ENCODE data around the gene EXPH5. TPM values are rescaled to one million over a fixed set of nuclear protein-coding genes. Genes with fewer than 3 reads are reported as not detected.
"Not testable (repeated sequence)": the region's sequence is repeated elsewhere in the genome, so short reads cannot be mapped to it uniquely, and the experiment has no call there.

Gene EXPH5
- total and polyA plus RNA-seq, 2 donors (not counting 1 experiment from before 2014, with no cell fraction given): 0.12 to 0.37 TPM

GRCh38 chr11:108606495-108607160 is 13.1 kb upstream of the EXPH5 start:
- Mint-ChIP-seq H3K9me3 (ENCODE audit: insufficient read depth) (no peaks in the 10 kb centered on the region), H3K4me3 (no peak overlapping the region), H3K27me3 (peaks cover 47% of the 10 kb centered on the region), H3K27ac (no peak overlapping the region), H3K4me1 (no peaks in the 10 kb centered on the region)
- Histone ChIP-seq H3K4me2 (replicated peaks; ENCODE audit: low read depth, low read length, poor library complexity, severe bottlenecking) (no peak overlapping the region), H3K27ac (ENCODE audit: low read length in 2 of 2) (no peak overlapping the region), H3K79me2 (ENCODE audit: control insufficient read depth, insufficient read depth, low read length) (no peaks in the 10 kb centered on the region), H2AFZ (ENCODE audit: insufficient read depth, low read depth, low read length, poor library complexity, severe bottlenecking) (no peak overlapping the region), H3K27me3 (replicated peaks in 1 of 4; ENCODE audit: control extremely low read depth in 1 of 4, control insufficient read depth in 3 of 4, insufficient read depth in 4 of 4, low read length in 3 of 4) (peaks cover 0 to 8% (median 2%) of the 10 kb centered on the region in 4 experiments), H3K4me3 (ENCODE audit: control extremely low read depth in 1 of 5, extremely low read depth in 1 of 5, insufficient read depth in 1 of 5, low read depth in 2 of 5, low read length in 4 of 5) (no peak overlapping the region), H3K4me1 (ENCODE audit: control insufficient read depth in 2 of 2, insufficient read depth in 2 of 2, low read length in 2 of 2) (no peaks in the 10 kb centered on the region), H3K9ac (ENCODE audit: low read length) (no peak overlapping the region), H4K20me1 (ENCODE audit: control insufficient read depth, insufficient read depth, low read length, poor library complexity, severe bottlenecking) (no peaks in the 10 kb centered on the region), H3K9me3 (ENCODE audit: control extremely low read depth in 1 of 3, control insufficient read depth in 2 of 3, insufficient read depth in 1 of 3, low read length in 2 of 3) (peaks cover 0 to 3% (median 0%) of the 10 kb centered on the region in 3 donors), H3K36me3 (replicated peaks in 1 of 2; ENCODE audit: control extremely low read depth in 1 of 2, control insufficient read depth in 1 of 2, extremely low read depth in 1 of 2, insufficient read depth in 2 of 2, low read length in 1 of 2) (no peaks in the 10 kb centered on the region)
- CTCF ChIA-PET: no interaction called here
- DNase-seq: no peak
- no peak for ATAC-seq (ENCODE audit: low read depth)
- intact Hi-C loops (cut with micrococcal nuclease): no loop called here
- TF ChIP-seq CTCF (IDR thresholded peaks at IDR 0.05) (no peak), EZH2 (IDR thresholded peaks at IDR 0.05; ENCODE audit: borderline replicate concordance, insufficient read depth, low read depth, low read length, poor library complexity, severe bottlenecking) (no peak)
- POLR2A ChIA-PET: no interaction called here
- WGBS (ENCODE audit: insufficient coverage): 86% methylated on average over 1 of the region's 3 CpGs

- Histone ChIP-seq H3K36me3 (replicated peaks in 1 of 2; ENCODE audit: control extremely low read depth in 1 of 2, control insufficient read depth in 1 of 2, extremely low read depth in 1 of 2, insufficient read depth in 2 of 2, low read length in 1 of 2) (no peaks in the 10 kb centered on the region), H3K79me2 (ENCODE audit: control insufficient read depth, insufficient read depth, low read length) (no peaks in the 10 kb centered on the region), H3K4me3 (ENCODE audit: control extremely low read depth in 1 of 5, extremely low read depth in 1 of 5, insufficient read depth in 1 of 5, low read depth in 2 of 5, low read length in 4 of 5) (no peak overlapping the region), H2AFZ (ENCODE audit: insufficient read depth, low read depth, low read length, poor library complexity, severe bottlenecking) (no peak overlapping the region), H3K4me1 (ENCODE audit: control insufficient read depth in 2 of 2, insufficient read depth in 2 of 2, low read length in 2 of 2) (no peaks in the 10 kb centered on the region), H3K27me3 (replicated peaks in 1 of 4; ENCODE audit: control extremely low read depth in 1 of 4, control insufficient read depth in 3 of 4, insufficient read depth in 4 of 4, low read length in 3 of 4) (peaks cover 0 to 8% (median 2%) of the 10 kb centered on the region in 4 experiments), H4K20me1 (ENCODE audit: control insufficient read depth, insufficient read depth, low read length, poor library complexity, severe bottlenecking) (no peaks in the 10 kb centered on the region), H3K9ac (ENCODE audit: low read length) (no peak overlapping the region), H3K27ac (ENCODE audit: low read length in 2 of 2) (no peak overlapping the region), H3K4me2 (replicated peaks; ENCODE audit: low read depth, low read length, poor library complexity, severe bottlenecking) (no peak overlapping the region), H3K9me3 (ENCODE audit: control extremely low read depth in 1 of 3, control insufficient read depth in 2 of 3, insufficient read depth in 1 of 3, low read length in 2 of 3) (peaks cover 0 to 3% (median 0%) of the 10 kb centered on the region in 3 donors)
- Mint-ChIP-seq H3K9me3 (ENCODE audit: insufficient read depth) (no peaks in the 10 kb centered on the region), H3K27me3 (peaks cover 47% of the 10 kb centered on the region), H3K4me3 (no peak overlapping the region), H3K27ac (no peak overlapping the region), H3K4me1 (no peaks in the 10 kb centered on the region)
- intact Hi-C loops (cut with micrococcal nuclease): no loop called here
- ChIA-PET CTCF (no interaction called here), POLR2A (no interaction called here)
- ATAC-seq (ENCODE audit: low read depth): no peak
- no peak for TF ChIP-seq EZH2 (IDR thresholded peaks at IDR 0.05; ENCODE audit: borderline replicate concordance, insufficient read depth, low read depth, low read length, poor library complexity, severe bottlenecking)
- no peak for TF ChIP-seq CTCF (IDR thresholded peaks at IDR 0.05)
- WGBS (ENCODE audit: insufficient coverage): 67% methylated on average over 5 of the region's 5 CpGs
- no peak for DNase-seq
These were observed 12.5 kb upstream of the EXPH5 start for GRCh38 chr11:108606070-108606469.

- POLR2A ChIA-PET; H2AFZ ChIP-seq (ENCODE audit: insufficient read depth, low read depth, low read length, poor library complexity, severe bottlenecking); H3K79me2 ChIP-seq (ENCODE audit: control insufficient read depth, insufficient read depth, low read length); H3K4me1 Mint-ChIP-seq; H3K9ac ChIP-seq (ENCODE audit: low read length); H3K27me3 ChIP-seq (replicated peaks in 1 of 4; ENCODE audit: control extremely low read depth in 1 of 4, control insufficient read depth in 3 of 4, insufficient read depth in 4 of 4, low read length in 3 of 4); H3K36me3 ChIP-seq (replicated peaks in 1 of 2; ENCODE audit: control extremely low read depth in 1 of 2, control insufficient read depth in 1 of 2, extremely low read depth in 1 of 2, insufficient read depth in 2 of 2, low read length in 1 of 2); intact Hi-C loops (cut with micrococcal nuclease); H3K9me3 ChIP-seq (ENCODE audit: control extremely low read depth in 1 of 3, control insufficient read depth in 2 of 3, insufficient read depth in 1 of 3, low read length in 2 of 3); H3K27ac ChIP-seq (ENCODE audit: low read length in 2 of 2); H3K9me3 Mint-ChIP-seq (ENCODE audit: insufficient read depth); H3K4me3 ChIP-seq (ENCODE audit: control extremely low read depth in 1 of 5, extremely low read depth in 1 of 5, insufficient read depth in 1 of 5, low read depth in 2 of 5, low read length in 4 of 5); ATAC-seq (ENCODE audit: low read depth); H3K4me2 ChIP-seq (replicated peaks; ENCODE audit: low read depth, low read length, poor library complexity, severe bottlenecking); H3K27ac Mint-ChIP-seq; CTCF ChIA-PET; H3K4me1 ChIP-seq (ENCODE audit: control insufficient read depth in 2 of 2, insufficient read depth in 2 of 2, low read length in 2 of 2); H3K4me3 Mint-ChIP-seq; DNase-seq; H4K20me1 ChIP-seq (ENCODE audit: control insufficient read depth, insufficient read depth, low read length, poor library complexity, severe bottlenecking): not testable (repeated sequence)
- WGBS (ENCODE audit: insufficient coverage): no CpG with 5 or more reads among the region's 5 CpGs
- H3K27me3 Mint-ChIP-seq: peaks cover 40% of the 10 kb centered on the region
These were observed 9.2 kb upstream of the EXPH5 start for GRCh38 chr11:108602818-108603217.
